ENCODE measurements around the gene FGD5.

- TF ChIP-seq, protein P1, sequence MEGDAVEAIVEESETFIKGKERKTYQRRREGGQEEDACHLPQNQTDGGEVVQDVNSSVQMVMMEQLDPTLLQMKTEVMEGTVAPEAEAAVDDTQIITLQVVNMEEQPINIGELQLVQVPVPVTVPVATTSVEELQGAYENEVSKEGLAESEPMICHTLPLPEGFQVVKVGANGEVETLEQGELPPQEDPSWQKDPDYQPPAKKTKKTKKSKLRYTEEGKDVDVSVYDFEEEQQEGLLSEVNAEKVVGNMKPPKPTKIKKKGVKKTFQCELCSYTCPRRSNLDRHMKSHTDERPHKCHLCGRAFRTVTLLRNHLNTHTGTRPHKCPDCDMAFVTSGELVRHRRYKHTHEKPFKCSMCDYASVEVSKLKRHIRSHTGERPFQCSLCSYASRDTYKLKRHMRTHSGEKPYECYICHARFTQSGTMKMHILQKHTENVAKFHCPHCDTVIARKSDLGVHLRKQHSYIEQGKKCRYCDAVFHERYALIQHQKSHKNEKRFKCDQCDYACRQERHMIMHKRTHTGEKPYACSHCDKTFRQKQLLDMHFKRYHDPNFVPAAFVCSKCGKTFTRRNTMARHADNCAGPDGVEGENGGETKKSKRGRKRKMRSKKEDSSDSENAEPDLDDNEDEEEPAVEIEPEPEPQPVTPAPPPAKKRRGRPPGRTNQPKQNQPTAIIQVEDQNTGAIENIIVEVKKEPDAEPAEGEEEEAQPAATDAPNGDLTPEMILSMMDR (IDR thresholded peaks at IDR 0.05), result no peak
- TF ChIP-seq ZFX (IDR thresholded peaks at IDR 0.05; ENCODE audit: borderline replicate concordance), result no peak
These were observed 13.7 kb upstream of the FGD5 start for GRCh38 chr3:14804835-14805780.
